K562 (cell line): Measurements from ENCODE around the gene PLD1.

Experiments used
- CREB1 ChIP-seq, 2 experiments: sonication (generic) in 1 of 2; formaldehyde crosslinking in 1 of 2; IDR thresholded peaks; 2 replicates each; pipeline versions ENCODE4 v1.6.1 to v1.8.0; 2012 to 2022; ENCODE audit warnings: inconsistent platforms in 1 of 2, mild to moderate bottlenecking in 1 of 2, missing genetic modification reagents in 1 of 2, moderate library complexity in 1 of 2
- CREB5 ChIP-seq: fragments of 250-450 bp; sonication (Bioruptor Pico); IDR thresholded peaks from 2 replicates; pipeline ENCODE4 v1.5.0; 2020; ENCODE audit warnings: mild to moderate bottlenecking
- CTCF ChIP-seq, 3 experiments: IDR thresholded peaks in 2 of 3; conservative IDR thresholded peaks in 1 of 3; 2 replicates each; pipeline ENCODE4 v1.5.1; 2011 to 2012; ENCODE audit warnings: low read length in 3 of 3, mild to moderate bottlenecking in 3 of 3, control low read depth in 2 of 3, improper control_type of control experiment in 1 of 3, inconsistent platforms in 1 of 3, low read depth in 1 of 3, mixed read lengths in 1 of 3, moderate library complexity in 1 of 3; ENCODE audit not compliant: insufficient read depth in 2 of 3
- HNRNPLL ChIP-seq: fragments of 200-400 bp; formaldehyde crosslinking; IDR thresholded peaks from 2 replicates; pipeline ENCODE4 v1.6.1; 2017; ENCODE audit warnings: low read length, low read depth, mild to moderate bottlenecking; ENCODE audit not compliant: poor library complexity, severe bottlenecking
- POLR2A ChIP-seq: fragments of 450-650 bp; conservative IDR thresholded peaks from 2 replicates; pipeline ENCODE4 v1.6.1; 2016
- RFX5 ChIP-seq: IDR thresholded peaks from 2 replicates; pipeline ENCODE4 v1.6.1; 2011; ENCODE audit warnings: low read depth, mild to moderate bottlenecking, improper control_type of control experiment, low read length
- TFAM ChIP-seq: fragments of 250-450 bp; sonication (Bioruptor Pico); conservative IDR thresholded peaks from 2 replicates; pipeline ENCODE4 v1.5.0; 2021; ENCODE audit warnings: mild to moderate bottlenecking, moderate library complexity
- ZBTB11 ChIP-seq, 3 experiments: fragments of 200-800 bp in 1 of 3; fragments of 250-450 bp in 1 of 3; fragments of 450-650 bp in 1 of 3; sonication (Bioruptor Pico) in 1 of 3; sonication (Bioruptor generic) in 1 of 3; formaldehyde crosslinking in 1 of 3; IDR thresholded peaks; 2 replicates each; pipeline versions ENCODE4 v1.6.1 to v1.8.0; 2016 to 2022; ENCODE audit warnings: mild to moderate bottlenecking in 2 of 3, missing genetic modification characterization in 2 of 3, missing compliant biosample characterization in 1 of 3, moderate library complexity in 1 of 3

GRCh38 chr3:171758109-171758508 is 52.2 kb downstream of the PLD1 start:
- no peak for TF ChIP-seq CREB1 (IDR thresholded peaks at IDR 0.05)
- no peak for TF ChIP-seq CREB1 (CRISPR knock-in tag; IDR thresholded peaks at IDR 0.05)
- TF ChIP-seq POLR2A: no peak
- no peak for TF ChIP-seq RFX5
- TF ChIP-seq TFAM (CRISPR knock-in tag): no peak
- TF ChIP-seq CREB5 (CRISPR knock-in tag): no peak
- no peak for TF ChIP-seq CTCF (IDR thresholded peaks at IDR 0.05 in 2 of 3, conservative IDR thresholded peaks at IDR 0.05 in 1 of 3; ENCODE audit: insufficient read depth in 2 of 3, low read depth in 1 of 3, low read length in 3 of 3)
- no peak for TF ChIP-seq ZBTB11 (CRISPR knock-in tag; IDR thresholded peaks at IDR 0.05)
- TF ChIP-seq HNRNPLL: no peak
